ENCODE measurements around the gene PCDHGB3.
A peak's percentile ranks its signal among the peaks of the same experiment; 100 is the strongest.
"Not testable (repeated sequence)": the region's sequence is repeated elsewhere in the genome, so short reads cannot be mapped to it uniquely, and the experiment has no call there.

PCDHGB3 gene

GRCh38 chr5:141369994-141370848, at the start of gene PCDHGB3:
Gene PCDHGB3, plus strand, starts transcription at chr5:141370242. Its CDS starts 153 bp downstream, at chr5:141370395.
- no peak for DNase-seq (ENCODE audit: low spot score)

GRCh38 chr5:141322261-141322660, 47.8 kb upstream of the PCDHGB3 start:
- DNase-seq (ENCODE audit: low spot score), result no peak

GRCh38 chr5:141326088-141326854, 43.8 kb upstream of the PCDHGB3 start:
- DNase-seq (ENCODE audit: low spot score), result peak; percentile 50

- no peak for DNase-seq (ENCODE audit: low spot score)
Measured at GRCh38 chr5:141328231-141328630, 41.8 kb upstream of the PCDHGB3 start.

- no peak for DNase-seq (ENCODE audit: low spot score)
Measured at GRCh38 chr5:141330299-141331080, 39.6 kb upstream of the PCDHGB3 start, which contains the start of gene PCDHGA1. Gene PCDHGA1, plus strand, starts transcription at chr5:141330514.

- not testable (repeated sequence) for DNase-seq (ENCODE audit: low spot score)
Measured at GRCh38 chr5:141332571-141332970, 37.5 kb upstream of the PCDHGB3 start.

- no peak for DNase-seq (ENCODE audit: low spot score)
Measured at GRCh38 chr5:141338538-141339306, 31.3 kb upstream of the PCDHGB3 start, which contains the start of gene PCDHGA2. Gene PCDHGA2, plus strand, starts transcription at chr5:141338760.

- not testable (repeated sequence) for DNase-seq (ENCODE audit: low spot score)
Measured at GRCh38 chr5:141340781-141341354, 29.2 kb upstream of the PCDHGB3 start.

GRCh38 chr5:141342773-141343172, 27.3 kb upstream of the PCDHGB3 start:
- no peak for DNase-seq (ENCODE audit: low spot score)

- DNase-seq (ENCODE audit: low spot score), result no peak
Measured at GRCh38 chr5:141343242-141343952, 26.6 kb upstream of the PCDHGB3 start, which contains the start of gene PCDHGA3. Gene PCDHGA3, plus strand, starts transcription at chr5:141343829. Its CDS starts 205 bp downstream, at chr5:141344034.

GRCh38 chr5:141343953-141344463, 26.0 kb upstream of the PCDHGB3 start:
- DNase-seq (ENCODE audit: low spot score), result no peak

GRCh38 chr5:141345327-141345726, 24.7 kb upstream of the PCDHGB3 start:
- DNase-seq (ENCODE audit: low spot score), result no peak

GRCh38 chr5:141346017-141346416, 24.0 kb upstream of the PCDHGB3 start:
- not testable (repeated sequence) for DNase-seq (ENCODE audit: low spot score)

- peak; percentile 21 for DNase-seq (ENCODE audit: low spot score)
Measured at GRCh38 chr5:141349917-141350619, 20.0 kb upstream of the PCDHGB3 start, which contains the start of gene PCDHGB1. Gene PCDHGB1, plus strand, starts transcription at chr5:141350099. Its CDS starts 162 bp downstream, at chr5:141350261.

GRCh38 chr5:141351591-141351990, 18.5 kb upstream of the PCDHGB3 start:
- no peak for DNase-seq (ENCODE audit: low spot score)

GRCh38 chr5:141354900-141355469, 15.1 kb upstream of the PCDHGB3 start, which contains the start of gene PCDHGA4:
Gene PCDHGA4, plus strand, starts transcription at chr5:141355021. Its CDS starts 87 bp downstream, at chr5:141355108.
- DNase-seq (ENCODE audit: low spot score), result no peak

GRCh38 chr5:141355641-141356040, 14.4 kb upstream of the PCDHGB3 start:
- DNase-seq (ENCODE audit: low spot score), result no peak

GRCh38 chr5:141356133-141356532, 13.9 kb upstream of the PCDHGB3 start:
- no peak for DNase-seq (ENCODE audit: low spot score)

GRCh38 chr5:141356950-141357349, 13.1 kb upstream of the PCDHGB3 start:
- no peak for DNase-seq (ENCODE audit: low spot score)

All from SW480 (cell line).